IPS DF 19.7 (cell line): ENCODE results near the gene OR10J4.
A peak's percentile ranks its signal among the peaks of the same experiment; 100 is the strongest.
"Not testable (repeated sequence)": the region's sequence is repeated elsewhere in the genome, so short reads cannot be mapped to it uniquely, and the experiment has no call there.

Source experiments
- DNase-seq: peaks from one replicate; pipeline ENCODE4 v3.0.0-alpha.2; 2013; ENCODE audit warnings: low read depth, low spot score

The OR10J4 gene

DNA sequence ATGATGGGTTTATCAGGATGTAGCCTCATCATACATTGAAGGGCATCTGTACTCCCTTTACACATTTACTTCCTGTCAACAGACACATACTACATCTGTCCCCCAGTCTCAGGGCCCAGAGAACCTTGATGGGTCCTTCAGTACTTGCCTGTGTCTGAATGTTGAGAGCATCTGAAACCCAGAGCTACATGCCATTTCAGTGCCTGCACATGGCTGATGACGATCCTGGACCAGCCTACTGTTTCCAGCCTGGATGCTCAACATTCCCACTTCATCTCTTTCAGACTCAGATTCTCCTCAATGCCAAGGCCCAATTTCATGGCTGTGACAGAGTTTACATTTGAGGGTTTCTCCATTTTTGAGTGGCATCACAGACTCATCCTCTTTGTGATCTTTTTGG lies at the start of gene OR10J4:
Gene OR10J4, plus strand, starts transcription at position 301 of the 400 bp plus-strand sequence.
- no peak for DNase-seq

DNA sequence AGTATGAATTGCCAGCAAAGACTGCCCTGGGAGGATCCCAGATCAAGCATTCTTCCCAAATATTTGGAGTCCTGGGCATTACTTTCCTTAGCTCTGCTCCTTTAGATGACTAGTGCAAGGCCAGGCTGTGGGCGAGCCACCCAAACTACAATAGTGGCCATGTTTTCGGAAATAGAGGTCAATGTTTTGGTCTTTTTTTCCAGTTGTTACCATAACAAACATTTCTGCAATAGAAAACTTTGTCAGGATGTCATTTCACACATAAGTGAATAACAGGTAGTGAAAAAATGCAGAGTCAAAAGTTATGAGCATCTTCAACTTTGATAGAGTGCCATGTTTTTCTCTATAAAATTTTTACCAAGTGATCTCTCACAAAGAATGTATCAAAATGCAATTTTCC lies 25.2 kb upstream of the OR10J4 start:
- no peak for DNase-seq

DNA sequence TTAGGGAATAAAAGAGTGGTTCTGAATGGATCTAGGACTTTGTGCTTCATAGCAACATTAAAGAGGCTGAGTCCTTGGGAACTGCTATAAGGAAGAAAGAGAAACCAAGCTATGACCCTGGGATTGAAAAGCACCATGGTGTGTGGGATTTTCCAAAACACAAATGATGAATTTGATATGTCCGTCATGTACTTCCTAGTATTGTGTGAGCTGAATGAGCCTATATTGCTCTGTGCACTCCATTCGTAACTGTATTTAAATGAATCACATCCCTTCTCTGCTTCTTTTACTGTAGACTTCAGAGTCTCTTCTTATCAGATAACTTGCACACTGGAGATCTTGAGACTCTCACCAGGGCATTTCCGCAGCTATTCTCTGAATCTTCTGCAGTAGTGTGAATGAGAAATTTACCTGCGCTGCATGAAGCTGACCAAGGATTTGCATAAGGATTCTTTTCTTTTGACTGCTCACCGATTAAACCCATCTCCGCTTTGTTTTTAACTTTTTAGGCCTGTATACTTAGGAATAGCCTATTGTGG lies 23.1 kb upstream of the OR10J4 start:
- DNase-seq, result no peak

DNA sequence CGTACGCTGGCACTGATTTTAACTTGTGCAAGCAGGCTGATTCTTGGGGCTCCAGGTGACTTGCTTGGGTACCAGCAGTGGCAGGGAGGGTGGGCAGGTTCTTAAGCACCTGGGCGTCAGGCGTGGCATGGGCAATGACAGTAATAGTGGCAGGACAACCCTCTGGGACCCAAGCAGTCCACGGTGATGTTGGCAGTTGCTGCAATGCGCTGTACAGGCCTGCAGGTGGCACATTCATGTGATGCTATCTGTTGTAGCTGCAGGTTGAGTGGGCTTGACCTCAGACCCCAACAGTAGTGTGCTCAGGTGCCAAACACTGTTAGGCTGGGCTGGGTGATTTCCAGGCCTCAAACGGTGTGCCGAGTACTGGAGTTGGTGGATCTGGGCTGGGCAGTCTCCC lies 10.2 kb upstream of the OR10J4 start:
- peak; percentile 33 for DNase-seq

DNA sequence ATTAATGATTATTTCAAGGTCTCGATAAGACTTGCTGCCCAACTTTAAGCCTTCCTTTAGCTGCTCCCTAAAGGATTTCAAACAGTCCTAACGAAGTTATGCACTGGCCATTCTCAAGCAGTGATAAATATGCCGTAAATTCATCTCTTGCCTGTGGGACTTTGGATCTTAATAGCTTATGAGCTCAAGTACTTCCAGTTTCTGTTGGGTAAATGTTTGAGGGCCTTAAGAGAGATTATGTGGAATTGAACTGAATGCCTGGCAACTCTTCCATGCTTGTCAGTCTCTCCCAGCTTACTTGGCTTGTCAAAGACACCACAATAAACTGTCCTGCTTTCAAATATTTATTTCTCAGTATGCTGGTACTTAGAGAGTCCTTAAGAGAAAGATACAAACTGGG lies 3.5 kb upstream of the OR10J4 start:
- DNase-seq, result no peak

DNA sequence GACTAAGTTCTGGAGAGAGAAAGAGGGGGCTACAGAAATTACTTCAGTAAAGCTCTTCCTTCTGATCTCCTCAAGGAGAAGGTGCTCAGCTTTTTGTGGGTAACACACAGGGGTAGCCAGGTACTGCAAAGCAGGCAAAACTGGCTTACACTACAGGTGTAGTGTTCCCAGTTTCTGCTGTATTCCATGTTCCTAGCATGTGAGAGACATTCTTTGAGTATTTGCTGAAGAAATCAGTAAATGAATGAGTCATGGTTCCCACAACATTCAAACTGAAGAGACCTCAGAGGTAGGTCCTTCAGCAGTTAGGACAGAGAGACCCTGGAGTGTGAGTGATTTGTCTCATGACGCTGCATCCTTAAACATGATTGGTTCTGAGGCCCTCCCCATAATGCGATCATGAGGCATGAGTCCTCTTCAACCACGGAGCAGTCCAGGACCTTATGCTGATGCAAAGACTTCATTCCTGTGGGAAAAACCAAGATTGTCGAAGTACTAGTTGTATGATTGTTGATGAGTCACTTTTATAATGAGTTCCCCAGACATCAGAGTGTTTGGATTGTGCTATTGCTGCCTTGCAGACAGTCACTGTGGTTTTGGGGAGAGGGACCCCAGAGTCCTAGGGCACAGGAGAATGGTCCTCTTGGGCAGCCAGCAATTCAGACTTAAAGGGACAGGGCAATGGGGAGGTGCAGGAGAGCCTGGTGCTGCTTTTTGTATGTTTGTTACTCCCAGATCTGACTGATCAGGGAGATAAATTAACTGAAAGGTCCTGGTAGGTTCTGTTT lies 2.7 kb upstream of the OR10J4 start:
- DNase-seq, result no peak

DNA sequence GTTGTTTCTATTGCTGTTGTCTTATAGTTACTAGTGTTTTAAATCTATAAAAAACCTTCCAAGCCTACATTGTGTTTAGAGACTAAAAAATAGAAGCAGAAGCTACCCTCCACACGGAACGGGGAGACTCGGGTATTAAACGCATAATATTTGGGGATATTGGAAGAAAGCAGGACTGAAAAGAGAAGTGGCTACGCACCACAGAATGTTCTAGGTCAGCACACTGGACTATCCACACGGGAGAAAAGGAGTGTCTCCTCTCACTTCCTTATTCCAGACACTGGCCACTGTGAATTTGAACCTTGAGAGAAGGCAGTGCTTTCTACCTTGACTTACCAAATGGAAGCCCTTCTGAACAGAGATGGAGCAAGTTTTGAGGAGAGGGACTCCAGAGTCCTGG lies 1.0 kb upstream of the OR10J4 start:
- DNase-seq, result no peak

DNA sequence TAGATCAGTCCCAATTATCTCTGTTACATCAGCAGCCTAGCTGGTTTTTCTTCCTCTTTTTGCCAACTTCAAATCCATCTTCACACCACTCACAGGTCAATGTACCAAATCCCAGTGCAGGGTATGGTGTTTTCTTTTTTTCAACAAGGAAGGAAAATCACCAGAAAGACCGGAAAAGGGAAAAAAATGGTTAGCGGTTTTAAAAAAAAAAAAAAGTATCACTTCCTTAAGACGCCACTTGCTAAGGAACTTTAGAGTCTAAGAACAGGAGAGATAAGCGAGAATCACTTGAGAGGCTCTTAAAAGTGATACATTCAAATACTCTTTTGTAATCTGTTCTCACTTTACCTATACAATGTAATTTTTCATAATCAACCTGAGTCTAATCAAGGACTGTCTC lies 4.5 kb downstream of the OR10J4 start:
- DNase-seq, result no peak

DNA sequence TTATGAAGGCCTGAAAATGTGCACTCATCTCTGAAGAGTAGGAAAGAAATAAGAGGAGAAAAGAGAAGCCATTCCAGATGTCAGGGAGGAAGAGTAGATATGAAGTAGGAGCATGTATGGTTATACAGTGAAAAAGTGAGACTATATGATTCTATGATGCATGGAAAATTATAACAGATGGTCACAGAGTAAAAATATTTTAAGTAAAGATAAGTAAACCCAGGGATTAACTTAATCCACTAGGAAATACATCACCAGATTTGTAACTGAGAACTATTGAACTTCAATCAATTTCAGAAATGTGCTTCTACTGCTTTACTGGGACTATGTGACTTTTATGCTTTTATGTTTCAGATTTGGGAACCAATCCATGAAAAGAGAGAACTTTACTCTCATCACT lies 7.4 kb downstream of the OR10J4 start, which contains the start of gene OR10J1:
Gene OR10J1, plus strand, starts transcription at position 301 of the 400 bp plus-strand sequence. Its CDS starts 70 bp downstream, at position 371.
- no peak for DNase-seq

DNA sequence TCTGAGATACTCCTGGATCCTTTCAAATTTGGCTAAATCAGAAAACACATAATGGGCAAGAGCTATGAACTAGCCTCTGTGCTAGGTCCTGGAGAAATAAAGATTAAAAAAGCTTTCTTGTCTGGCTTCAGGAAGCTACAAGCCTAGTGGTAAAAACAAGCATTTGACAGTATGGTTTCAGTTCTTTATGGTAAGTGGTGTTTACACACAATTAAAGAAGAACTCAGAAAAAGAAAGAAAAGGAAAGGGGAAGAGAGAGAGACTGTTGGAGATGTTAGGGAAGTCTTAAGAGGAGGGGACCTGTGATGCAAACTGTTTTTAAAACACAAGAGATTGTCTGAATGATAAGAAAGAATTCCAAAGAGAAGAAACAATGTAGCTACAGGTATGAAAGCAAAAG lies 9.4 kb downstream of the OR10J4 start:
- no peak for DNase-seq

DNA sequence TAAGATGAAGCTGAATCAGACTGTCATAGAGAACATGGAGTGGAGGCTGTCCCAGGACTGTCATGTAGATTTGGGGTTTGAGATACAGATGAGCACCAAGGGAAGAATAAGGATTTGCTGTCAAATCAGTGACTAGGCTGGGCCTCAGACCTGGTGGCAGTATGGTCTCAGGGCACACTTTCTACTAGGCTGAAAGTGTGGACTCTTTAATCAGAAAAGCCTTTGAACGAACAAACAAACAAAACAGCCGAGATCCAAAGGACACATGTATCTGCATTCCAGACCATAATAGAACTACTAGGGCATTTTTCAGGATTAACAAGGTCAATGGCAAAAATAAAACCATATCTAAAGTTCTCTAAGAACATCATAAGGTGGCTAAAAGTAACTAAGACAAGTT lies 10.4 kb downstream of the OR10J4 start:
- no peak for DNase-seq

DNA sequence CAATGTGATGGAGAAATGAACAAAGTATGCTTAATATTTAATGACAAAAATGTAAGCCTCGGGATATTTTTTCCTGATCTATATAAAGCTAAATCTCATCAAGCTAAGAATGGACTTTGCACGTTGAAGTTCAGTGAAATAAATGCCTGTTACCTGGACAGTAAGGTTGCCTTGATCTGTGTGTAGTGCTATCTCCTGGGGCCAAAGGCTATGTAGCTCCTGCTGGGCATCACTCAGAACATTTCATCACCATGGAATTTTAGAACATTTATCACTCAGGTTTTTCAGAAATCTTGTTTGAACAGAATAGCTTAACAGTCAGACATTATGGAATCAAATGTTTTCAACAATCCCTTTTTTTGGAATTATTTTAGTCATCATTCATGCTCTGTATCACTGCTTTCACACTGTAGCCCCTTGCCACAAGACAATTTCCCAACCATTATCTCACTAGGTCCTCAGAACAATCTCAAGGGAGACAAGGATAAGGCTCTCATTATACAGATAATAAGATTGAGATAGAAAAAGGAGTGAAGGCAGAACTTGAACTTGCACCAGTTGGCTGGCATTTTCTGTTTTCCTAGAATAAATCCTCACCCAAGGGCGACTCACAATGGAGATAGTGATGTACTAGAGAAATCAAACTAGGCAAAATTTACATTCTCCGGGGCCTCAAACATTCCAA lies 11.2 kb downstream of the OR10J4 start:
- no peak for DNase-seq

DNA sequence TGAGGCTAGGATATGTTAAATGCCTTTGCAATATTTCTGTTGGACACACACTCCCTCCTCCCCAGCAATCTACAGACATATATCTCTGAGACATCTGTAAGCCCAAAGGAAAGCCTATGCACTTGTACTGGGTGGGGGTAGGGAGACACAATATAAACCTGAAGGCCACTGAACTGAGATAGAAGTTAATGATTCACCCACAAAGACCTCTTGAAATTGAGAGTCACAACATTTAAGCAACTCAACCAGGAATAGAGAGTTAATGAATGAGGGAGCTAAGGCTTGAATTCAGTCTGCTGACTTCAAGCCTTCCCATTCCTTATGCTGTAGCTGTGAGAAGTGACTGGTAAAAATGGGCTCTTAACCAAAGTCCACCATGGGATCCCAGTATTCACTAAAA lies 12.5 kb downstream of the OR10J4 start:
- DNase-seq, result no peak

DNA sequence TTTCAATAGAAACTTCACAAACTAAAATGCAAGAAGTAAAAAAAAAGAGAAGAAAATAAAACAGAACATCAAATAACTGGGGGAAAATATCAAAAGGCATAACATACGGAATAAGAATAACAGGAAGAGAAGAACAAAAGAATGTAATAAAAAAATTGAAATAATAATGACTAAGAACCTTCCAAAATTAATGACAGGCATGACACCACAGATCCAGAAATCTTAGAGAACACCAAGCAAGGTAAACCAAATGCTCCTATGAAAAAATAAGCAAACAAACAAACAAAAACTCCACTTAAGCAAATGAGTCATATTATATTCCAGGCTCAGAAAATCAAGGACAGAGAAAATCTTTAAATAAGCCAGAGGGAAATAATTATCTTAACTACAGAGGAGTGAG lies 16.2 kb downstream of the OR10J4 start:
- no peak for DNase-seq

DNA sequence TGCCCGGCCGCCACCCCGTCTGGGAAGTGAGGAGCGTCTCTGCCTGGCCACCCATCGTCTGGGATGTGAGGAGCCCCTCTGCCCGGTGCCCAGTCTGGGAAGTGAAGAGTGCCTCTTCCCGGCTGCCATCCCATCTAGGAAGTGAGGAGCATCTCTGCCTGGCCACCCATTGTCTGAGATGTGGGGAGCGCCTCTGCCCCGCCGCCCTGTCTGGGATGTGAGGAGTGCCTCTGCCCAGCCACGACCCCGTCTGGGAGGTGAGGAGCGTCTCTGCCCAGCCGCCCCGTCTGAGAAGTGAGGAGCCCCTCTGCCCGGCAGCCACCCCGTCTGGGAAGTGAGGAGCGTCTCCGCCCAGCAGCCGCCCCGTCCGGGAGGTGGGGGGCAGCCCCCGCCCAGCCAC lies 17.6 kb downstream of the OR10J4 start:
- DNase-seq, result not testable (repeated sequence)

DNA sequence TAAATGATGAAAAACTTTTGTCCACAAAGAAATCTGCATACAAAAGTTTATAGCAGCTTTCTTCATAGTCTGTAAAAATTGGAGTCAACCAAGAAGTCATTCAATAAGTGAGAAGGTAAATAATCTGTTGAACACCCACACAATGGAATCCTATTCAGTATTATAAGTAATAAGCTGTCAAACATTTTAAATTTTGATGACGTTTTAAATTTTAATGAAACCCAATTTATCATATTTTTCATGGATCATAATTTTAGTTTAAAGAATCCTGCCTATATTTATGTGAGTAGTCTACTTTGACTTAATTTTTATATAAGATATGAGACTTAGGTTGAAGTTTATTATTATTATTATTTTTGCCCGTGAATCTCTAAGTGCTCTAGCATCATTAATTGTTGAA lies 27.5 kb downstream of the OR10J4 start:
- no peak for DNase-seq

DNA sequence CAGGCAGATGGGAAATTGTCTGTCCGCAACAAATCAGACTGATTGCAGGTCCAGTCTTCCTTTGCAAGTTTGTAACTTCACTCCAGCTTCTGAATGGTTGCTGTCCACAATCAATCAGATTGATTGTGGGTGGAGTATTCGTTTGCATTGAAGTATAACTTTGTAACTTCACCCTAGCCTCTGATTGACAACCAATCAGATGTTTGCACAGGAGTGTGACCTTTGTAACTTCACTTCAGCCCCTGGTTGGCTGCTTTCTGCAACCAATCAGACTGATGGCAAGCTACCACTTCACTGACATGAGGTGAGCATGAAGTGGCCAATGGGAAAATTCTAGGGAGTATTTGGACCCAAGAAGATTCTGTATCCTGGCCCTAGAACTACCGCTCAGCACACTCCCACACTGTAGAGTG lies 33.2 kb downstream of the OR10J4 start:
- DNase-seq, result no peak

DNA sequence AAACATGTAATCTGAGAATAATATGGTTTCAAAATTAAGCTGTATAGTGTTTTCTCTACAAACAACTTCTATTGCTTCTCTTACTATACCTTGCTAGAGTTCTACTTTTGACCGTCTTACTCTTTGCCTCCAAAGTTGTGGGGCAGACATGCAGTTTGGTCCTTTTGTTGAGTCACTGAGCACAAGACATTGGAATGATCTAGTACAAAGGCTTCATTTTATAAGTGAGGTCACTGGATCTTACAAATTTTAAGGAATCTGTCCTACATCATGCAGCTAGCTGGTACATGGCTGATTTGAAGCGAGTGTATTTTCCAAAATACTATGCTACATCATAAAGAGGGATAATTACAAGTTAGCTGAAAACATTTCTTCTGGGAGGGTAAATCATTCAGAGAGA lies 36.3 kb downstream of the OR10J4 start:
- no peak for DNase-seq

DNA sequence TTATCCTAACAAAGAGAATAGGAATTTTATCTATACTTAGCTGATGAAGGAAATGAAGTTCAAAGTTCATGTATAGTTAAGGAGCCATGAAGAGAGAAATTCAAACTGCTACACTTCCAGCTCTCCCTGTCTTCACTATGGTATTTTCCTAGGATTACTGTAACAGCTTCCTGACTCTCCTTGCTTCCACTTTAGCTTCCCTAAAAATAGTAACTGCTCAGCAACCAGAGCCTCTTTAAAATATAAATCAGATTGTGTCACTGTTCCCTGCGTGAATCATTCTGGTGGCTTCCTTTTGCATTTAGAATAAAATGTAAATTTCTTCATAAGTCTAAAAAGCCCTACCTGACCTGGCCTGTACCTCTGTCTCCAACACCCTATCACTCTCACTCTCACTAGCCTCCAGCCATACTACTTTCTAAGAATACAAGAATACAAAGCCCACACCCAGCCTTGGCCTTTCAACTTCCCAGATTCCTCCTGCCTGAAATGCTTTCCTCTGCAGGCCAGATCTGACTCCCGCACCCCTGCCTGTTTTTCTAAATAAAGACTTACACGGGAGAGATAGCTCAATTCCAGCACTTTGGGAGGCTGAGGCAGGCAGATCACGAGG lies 38.0 kb downstream of the OR10J4 start:
- DNase-seq, result no peak

DNA sequence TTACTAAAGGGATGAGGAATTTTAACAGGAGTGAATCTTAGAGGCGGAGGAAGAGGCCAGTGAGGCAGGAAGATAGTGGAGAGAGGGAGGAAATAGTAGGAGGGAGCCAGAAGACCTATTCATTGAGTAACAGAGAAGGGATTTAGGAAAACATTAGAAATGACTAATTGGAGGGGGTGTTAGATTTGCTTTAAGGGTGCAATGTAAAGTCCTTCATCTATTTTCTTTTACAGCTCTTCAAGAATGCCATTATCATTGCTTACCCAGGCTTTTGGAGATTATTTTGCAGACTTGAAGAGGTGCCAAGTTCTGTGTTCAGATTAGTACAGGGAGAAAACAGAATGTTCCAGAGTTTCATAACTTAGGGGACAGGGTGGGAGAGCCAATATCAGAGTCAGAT lies 41.3 kb downstream of the OR10J4 start:
- no peak for DNase-seq

DNA sequence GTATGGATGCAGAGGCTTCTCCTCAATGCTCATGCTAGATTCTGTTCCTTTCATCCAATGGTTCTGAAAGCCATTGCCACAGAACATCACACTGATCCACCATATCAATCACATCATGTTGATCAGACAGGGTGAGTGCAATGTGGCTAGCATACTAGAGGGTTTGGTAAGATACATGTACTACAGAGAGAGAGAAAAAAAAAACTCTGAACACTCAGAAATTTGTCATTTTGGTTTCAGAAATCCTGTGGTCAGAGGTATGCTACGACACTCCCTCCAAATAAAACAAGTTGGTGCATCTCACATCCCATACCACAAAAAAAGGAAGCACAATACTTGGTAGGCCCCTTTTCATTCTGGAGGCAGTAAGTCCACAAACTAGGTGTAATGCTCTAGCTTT lies 42.9 kb downstream of the OR10J4 start:
- DNase-seq, result no peak
